SIG-M5 treated with dmso at 0.1 percent for 504 hours (cell line): ENCODE measurements around the gene MICU2.

Experiments
- DNase-seq: peaks from one replicate; lab custom pipeline; 2025; ENCODE audit not compliant: unreplicated experiment; lab: John Stamatoyannopoulos, UW

Gene MICU2, protein sequence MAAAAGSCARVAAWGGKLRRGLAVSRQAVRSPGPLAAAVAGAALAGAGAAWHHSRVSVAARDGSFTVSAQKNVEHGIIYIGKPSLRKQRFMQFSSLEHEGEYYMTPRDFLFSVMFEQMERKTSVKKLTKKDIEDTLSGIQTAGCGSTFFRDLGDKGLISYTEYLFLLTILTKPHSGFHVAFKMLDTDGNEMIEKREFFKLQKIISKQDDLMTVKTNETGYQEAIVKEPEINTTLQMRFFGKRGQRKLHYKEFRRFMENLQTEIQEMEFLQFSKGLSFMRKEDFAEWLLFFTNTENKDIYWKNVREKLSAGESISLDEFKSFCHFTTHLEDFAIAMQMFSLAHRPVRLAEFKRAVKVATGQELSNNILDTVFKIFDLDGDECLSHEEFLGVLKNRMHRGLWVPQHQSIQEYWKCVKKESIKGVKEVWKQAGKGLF

DNA sequence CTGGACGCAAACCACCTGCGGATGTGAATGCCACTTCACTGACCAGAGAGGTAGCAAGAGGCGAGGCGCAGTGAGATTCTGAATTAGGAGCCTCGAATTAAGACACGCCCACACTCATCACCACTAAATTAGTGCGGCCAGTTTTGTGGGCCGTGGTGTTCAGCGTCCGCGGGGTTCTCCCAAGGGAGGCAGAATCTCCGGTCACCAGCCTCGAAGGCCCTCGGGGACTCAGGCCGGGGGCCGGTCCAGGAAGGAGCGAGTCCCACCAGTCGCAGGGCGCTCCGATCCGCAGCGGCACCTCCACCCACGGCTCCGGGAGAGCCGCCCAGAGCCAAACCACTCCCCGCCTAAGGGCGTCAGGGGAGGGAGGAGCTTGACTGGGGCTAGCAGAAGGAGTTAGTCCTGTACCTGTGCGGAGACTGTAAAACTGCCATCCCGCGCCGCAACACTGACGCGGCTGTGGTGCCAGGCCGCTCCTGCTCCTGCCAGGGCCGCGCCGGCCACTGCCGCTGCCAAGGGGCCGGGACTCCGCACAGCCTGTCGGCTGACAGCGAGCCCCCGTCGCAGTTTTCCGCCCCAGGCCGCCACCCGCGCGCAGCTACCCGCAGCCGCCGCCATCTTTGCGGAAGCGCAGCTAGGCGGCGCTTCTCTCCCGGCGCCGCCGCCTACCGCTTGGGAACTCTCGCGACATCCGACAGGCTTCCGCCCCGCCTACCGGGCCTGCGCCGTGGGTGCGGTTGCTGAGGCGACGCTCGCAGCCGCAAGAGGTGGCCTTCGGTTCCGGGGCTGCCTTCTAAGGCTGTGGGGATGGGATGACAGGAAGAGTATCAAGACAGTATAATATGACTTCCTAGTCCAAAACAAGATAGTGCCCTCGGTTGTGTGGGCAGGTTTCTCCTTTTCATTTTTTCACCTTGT is at the start of gene MICU2:
TSS of gene MICU2 (minus strand) at position 640 of the 918 bp plus-strand sequence. CDS start at position 618, 22 bp downstream.
- peak; percentile 90 for DNase-seq

DNA sequence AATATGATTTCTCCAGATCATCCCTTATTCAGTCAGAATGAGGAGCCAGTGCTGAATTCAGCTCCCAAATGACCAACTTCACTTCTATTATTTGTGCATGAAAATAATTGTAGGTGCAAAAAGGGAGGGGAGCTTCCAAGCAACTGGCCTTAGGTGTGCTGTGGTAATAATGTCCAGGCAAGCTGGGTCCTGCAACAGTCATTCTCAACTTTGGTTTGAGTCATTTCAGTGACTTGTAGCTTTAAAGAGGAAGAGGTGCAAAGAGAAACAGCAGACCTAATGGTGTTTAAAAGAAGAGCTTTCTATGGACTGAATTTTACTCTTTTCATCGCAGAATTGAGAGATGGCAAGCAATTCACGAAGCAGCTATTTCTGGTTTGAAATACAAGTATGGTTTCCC is 37.7 kb upstream of the MICU2 start:
- DNase-seq, result no peak

DNA sequence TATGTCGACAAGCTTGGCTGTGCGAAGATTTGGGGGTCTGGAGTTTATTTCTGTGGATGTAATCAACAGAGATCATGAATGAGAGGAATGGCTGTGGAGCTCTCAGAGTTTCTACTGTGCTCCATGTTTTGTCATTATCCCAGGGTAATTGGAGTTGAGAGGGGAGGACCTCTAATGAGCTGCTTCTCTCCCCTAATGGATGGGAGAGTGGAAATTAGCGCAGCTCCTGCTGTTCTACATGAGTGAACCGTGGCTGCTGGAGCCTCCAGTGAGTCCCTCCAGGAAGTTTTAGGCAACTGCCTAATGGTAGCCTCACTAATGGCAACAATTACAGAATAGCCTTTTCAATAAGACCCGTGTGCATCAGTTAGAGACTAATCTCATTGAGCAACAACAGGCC is 35.6 kb upstream of the MICU2 start:
- no peak for DNase-seq

DNA sequence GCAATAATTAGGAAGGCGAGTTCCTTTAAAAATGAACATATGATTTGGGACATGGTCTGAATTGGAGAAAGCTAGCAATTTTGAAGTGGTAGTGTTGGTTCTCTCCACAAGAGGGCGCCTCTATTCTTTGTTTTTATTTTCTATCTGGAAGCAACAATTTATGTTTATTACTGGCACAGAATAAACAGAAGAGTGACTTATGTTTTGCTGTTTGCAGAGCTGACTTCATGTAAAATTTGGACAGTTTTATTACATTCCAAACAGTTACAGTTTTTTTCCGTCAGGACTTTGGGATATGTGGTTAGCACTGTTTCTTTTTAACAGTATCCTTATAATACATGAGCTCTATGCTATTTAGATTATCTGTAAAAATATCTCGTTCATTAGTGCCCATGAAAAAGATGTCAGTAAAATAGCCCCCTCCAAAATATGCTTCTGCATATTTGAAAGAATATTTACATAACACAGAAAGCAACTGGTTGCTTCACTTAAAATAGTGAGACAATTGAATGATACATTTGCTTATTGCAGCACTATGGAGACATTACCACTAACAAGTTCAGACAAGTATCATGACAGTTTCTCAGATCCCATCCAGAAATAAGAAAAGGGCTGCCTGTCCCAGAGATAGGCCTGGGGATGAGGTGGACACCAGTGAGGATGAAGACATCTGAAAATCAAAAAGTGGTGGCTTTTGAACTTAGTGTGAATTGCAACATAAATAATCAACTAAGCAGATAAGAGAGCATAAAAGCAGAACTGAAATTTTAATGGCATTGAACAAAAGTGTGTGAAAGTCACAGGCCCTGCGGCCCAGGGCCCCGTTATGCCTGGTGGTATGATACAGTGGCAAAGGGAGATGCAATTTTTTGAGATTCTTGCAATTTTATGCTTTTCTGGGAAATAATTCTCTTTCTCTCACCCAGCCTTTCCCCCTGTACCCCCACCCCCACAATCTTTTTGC is 34.6 kb upstream of the MICU2 start:
- peak; percentile 4 for DNase-seq

DNA sequence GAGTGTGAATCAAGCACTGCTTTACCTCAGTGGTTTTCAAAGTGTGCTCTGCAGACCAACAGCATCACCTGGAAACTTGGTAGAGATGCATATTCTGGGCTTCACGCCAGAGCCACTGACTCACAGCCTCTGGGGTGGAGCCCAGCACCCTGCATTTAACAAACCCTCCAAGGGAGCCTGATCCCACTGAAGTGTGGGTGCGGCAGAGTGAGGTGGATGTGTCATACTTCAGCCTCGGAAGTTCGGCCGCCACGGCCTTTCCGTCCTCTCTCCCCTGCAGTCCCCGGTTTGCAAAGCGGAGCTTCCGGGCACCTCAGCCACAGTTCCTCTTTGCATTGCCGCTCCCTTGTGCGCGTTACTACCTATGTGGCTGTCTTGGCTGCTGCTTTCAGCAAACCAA is 33.3 kb upstream of the MICU2 start:
- DNase-seq, result peak; percentile 6

DNA sequence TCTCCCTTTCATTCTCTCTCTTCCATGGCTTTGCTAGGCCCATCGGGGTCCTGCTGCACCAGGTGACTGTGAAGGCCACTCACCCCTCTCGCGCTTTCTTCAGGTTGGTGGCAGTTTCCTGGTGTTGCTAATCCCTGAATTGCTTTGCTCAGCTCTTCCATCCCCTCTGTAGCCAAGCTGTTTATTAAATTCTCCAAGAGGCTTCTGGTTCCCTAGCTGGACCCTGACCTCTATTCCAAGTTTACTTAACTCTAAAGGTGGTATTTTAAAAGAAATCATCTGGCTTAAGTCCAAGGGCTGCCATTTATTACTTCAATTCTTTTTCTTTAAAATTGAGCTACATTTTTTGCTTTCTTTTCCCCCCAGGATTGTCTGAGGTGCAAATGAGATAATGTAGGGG is 32.7 kb upstream of the MICU2 start:
- no peak for DNase-seq

DNA sequence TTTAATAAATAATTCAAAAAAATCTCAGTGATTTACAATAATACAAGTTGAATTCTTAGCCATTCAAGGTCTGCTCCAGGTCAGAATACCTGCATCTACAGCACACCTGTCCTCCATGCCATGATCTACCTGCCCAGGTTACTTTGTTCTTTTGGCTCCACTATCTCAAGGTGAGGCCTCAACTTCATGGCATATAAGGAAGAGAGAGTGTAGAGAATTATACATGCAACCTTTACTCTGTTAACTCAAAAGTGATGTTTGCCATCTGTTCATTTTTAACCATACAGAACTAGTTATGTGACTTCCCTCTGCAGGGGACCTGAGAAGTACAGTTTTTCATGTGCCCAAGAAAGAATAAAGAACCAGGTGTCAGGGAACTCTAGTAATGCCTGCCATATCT is 28.2 kb upstream of the MICU2 start:
- DNase-seq, result no peak

DNA sequence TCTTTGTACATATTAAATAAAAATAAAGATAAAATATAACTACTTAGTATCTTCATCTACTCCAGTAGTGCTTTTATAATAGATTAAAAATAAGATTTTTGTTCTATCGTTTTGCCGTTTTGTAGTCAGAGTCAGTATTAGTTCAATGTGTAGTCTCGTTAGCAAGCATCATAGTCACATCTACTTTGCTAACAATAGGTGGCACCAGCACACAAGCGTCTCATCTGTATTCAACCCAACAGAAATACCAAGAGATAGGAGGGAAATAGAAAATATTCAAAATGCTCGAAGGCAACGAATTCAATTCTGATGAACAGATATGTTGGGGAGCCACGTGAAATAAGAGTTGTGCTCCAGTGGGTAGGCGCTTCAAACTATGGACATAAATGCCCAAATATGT is 21.4 kb upstream of the MICU2 start:
- DNase-seq, result peak; percentile 66

DNA sequence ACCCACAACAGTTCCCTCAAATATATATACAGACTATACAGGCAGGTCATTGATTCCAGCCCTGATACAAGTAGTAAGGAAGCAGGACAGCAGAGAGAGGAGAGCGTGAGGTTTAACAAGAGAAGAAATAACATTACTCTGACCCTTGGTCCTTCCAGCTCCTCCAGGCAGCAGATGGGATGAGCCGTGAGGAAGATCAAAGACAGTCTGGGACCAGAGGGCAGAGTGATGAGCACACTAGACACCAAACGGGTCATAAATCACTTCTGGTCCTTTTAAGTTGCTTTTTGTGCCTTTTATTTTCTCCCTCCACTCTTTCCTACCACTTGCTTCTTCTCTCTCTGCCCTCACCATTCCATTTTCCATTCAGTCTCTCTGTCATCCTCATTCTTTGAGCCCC is 16.9 kb upstream of the MICU2 start:
- no peak for DNase-seq

DNA sequence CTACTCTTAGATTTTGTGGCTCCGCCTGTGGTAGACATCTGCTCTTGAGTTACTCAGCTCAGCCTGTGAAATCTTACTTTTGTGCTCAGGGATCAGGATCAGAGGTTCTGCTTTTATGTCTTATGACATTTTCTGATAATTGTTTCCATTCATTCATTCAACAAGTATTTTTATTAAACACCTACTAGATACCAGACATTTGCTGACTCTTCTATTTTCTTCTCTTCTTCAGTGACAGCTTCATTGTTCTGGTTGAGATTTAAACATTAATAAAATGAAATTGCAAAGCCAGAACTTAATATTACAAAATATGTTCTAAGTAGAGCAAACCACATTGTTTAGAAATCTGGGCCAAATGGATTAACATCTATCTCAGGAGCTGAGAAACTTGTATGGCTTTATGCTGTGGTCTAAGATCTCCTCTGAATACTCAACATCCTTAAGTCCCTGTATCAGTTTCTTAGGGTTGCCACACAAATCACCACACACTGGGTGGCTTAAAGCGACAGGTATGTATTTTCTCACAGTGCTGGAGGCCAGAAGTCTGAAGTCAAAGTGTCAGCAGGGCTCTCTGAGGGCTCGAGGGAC is 15.8 kb upstream of the MICU2 start:
- DNase-seq, result no peak

DNA sequence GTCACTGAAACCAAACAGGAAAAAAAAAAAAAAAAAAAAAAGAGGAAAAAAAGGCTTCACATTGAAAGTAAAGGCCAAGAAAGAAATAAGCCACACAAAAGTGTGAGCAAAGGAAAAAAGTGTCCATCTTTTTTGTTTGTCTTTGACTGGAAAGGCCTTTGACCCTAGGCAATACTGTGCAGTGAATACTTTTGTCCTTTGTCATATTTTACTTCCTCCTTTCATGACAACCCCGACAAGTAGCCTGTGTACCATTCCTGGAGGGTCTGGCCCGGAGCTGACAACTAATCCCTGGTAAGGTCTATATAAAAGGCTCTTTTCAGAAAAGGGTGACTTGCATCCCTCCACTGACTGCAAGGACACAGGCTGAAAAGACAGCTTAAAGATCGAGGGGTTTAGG is 12.9 kb upstream of the MICU2 start:
- no peak for DNase-seq

DNA sequence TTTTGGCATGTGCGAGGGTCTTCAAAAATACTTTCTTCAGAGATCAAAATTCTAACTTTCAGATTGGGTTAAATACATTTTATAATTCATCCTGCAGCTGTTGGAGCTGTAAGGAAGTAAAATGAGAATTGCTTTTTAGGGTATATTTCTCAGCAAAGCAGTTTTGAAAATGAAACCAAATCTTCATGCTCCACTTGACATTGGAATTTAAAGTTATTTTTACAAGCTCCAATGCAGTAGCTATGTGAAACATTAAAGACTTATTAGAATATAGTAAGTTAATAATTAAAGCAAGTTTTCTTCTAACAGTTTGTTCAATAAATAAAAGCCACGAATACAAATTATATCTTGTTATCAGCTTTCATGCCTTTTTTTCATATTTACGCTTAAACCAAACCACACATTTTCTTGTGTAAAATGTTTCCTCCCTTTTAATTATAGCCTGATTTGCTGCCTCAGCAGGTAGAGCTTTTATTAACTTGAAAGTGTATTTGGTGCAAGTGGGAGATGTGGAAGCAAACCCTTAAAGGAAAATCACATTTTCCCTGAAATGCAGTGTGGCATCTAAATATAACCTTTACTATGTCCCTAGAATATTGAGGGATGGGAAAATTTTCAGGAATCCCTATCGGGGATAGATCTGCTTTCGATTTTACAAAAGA is 12.4 kb upstream of the MICU2 start:
- DNase-seq, result no peak

DNA sequence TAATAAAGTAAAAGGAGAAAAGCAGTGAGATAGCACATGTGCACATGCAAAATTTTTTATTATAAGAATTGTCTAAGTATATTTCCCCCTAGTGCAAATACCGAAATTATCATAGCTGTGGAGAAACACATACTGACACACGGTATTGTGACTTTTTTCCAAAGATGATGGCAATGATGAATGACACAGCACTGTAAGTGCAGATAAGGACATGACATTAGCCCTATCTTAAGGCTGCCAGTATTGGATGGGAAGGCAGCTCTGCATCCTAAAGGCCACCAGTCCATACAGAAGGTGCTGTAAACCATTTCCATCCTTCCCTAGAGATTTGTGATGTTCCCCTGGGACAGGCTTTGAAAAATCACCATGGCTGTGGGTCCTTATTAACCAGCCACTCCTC is 11.5 kb upstream of the MICU2 start:
- DNase-seq, result no peak

DNA sequence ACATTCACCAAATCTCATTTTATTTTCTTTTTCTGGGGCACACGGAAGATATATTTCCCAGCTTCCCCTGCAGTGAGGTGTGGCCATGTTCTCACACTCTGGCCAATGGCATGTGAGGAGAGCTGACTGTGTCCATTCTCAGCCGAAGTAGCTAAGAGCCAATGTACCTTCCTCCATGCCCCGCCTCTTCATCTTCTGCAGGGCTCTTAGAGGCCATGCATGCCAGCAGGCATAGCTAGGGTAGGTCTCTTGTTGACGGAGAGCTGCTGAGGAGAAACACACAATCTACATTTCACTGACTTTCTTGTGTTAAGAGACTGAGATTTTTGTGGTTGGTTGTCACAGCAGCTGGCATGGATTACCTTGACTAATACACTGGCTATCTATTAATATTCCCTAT is 9.8 kb upstream of the MICU2 start:
- DNase-seq, result no peak

DNA sequence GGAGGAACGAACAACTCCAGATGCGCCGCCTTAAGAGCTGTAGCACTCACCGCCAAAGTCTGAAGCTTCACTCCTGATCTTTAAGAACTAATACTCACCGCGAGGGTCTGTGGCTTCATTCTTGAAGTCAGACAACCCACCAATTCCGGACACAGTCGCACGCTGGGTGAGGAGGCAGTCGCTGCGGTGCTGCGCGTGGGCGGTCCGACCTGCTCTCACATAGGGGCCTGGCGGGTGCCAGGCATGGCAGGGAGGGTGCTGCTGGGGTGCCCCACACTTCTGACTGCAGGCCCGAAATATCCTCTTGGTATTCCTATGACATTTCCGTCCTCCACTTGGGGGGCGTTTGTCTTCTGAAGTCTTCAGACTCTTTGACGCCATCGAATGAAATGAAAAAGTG is 7.4 kb upstream of the MICU2 start:
- no peak for DNase-seq

DNA sequence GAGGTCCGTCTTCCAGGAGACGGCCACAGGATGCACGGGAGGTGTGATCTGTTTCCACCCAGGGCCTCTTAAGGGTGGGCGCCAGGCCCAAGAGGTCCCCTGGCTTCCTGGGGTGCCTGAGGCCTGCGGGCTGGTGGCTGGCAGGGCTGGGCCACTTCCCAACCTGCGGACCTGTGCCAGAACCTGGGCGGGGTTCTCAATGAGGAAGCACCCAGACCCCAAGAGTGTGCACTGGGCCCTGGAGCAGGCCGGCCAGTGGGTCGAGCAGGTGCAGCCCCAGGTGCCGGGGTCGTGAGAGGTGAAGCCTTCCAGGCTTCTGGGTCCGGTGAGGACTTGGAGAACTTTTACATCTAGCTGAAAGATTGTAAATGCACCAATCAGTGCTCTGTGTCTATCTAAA is 6.7 kb upstream of the MICU2 start:
- no peak for DNase-seq

DNA sequence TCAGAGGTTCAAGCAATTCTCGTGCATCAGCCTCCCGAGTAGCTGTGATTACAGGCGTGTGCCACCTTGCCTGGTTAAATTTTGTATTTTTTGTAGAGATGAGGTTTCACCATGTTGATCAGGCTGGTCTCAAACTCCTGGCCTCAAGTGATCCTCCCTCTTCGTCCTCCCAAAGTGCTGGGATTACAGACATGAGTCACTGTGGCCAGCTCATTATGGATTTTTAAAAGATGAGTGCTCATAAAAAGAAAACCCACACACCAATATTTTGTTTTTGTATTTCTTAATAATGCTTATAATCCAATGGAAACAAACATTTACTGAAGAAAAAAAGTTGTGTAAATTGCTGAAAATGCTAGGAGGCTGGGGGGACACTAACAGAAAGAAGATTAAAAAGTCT is 5.0 kb upstream of the MICU2 start:
- no peak for DNase-seq

DNA sequence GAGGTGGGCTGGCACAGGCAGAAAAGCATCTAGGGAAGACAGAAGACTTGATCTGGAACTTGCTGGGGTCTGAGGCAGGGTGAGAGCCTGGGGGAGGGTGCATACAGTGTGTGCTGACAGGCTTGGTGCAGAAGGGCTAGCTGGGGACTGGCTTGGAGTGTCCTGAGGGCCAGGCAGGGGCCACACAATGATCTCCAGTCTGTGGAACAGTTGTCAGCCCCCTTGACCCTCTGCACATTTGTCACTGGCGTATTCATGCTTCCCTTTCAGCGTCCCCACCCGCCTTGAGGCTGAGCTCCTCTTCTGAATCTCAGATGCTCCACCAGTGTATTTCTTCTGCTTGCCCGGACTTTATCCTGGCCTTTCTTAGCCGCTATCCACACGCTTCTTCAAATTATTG is 2.8 kb upstream of the MICU2 start:
- no peak for DNase-seq

DNA sequence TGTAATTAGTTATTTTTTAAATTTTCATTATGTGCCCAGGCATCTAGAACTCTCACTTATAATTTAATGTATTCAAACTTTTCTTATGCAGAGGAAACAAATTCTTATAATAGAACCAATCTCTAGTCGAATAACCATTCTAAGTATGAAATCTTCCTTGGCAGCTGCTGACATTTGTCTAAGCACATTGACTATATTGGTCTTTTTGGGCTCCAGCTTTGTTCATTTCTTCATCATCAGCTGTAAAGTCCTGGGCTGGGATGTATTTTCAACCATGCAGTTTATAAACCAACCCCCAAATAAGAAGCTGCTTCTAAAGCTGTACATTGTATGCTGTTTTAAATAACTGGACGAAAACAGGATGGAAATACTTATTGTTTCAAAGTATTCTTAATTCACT is 2.3 kb upstream of the MICU2 start:
- DNase-seq, result no peak

DNA sequence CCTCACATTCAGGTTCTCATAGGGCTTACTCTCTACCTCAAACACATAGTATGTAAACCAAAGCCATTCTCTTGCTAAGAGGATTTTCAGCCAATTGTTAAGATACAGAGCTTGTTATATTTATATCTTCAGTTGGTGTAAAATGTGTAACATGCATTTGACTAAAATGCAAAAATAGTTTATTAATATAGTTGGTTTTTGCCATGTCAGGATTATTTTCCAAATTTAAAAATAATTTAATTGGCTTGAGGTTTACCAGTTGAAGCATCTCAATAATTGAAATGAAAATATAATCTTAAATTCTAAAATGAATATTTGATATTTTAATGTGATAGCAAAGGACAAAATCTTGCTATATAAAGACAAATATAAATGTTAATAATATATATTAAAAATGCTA is 7.2 kb downstream of the MICU2 start:
- no peak for DNase-seq
